Glutamatergic neuron (in vitro differentiated cells): ENCODE measurements around the gene NFKBIE. TPM values are rescaled to one million over a fixed set of nuclear protein-coding genes. Genes with fewer than 3 reads are reported as not detected.

Source experiments
- DNase-seq: peaks from one replicate; pipeline ENCODE4 v3.0.0; 2022
- H3K27ac Mint-ChIP-seq: one replicate; pipeline ENCODE4 v1.8.0; 2020; ENCODE audit warnings: mild to moderate bottlenecking, mixed read lengths, inconsistent platforms; ENCODE audit not compliant: unreplicated experiment
- H3K27me3 Mint-ChIP-seq: one replicate; pipeline ENCODE4 v1.8.0; 2020; ENCODE audit warnings: mild to moderate bottlenecking, moderate library complexity, mixed read lengths, inconsistent platforms; ENCODE audit not compliant: unreplicated experiment
- H3K36me3 Mint-ChIP-seq: one replicate; pipeline ENCODE4 v1.8.0; 2020; ENCODE audit warnings: mild to moderate bottlenecking, mixed read lengths, inconsistent platforms; ENCODE audit not compliant: unreplicated experiment
- H3K4me1 Mint-ChIP-seq: one replicate; pipeline ENCODE4 v1.8.0; 2020; ENCODE audit warnings: mild to moderate bottlenecking, low read depth, mixed read lengths, inconsistent platforms; ENCODE audit not compliant: unreplicated experiment
- H3K4me3 Mint-ChIP-seq: one replicate; pipeline ENCODE4 v1.8.0; 2020; ENCODE audit warnings: mild to moderate bottlenecking, mixed read lengths, inconsistent platforms; ENCODE audit not compliant: unreplicated experiment
- H3K9me3 Mint-ChIP-seq: one replicate; pipeline ENCODE4 v1.8.0; 2020; ENCODE audit warnings: mild to moderate bottlenecking, moderate library complexity, mixed read lengths, inconsistent platforms; ENCODE audit not compliant: unreplicated experiment
- total RNA-seq: library from RNA; stranded (reverse); fragmentation: NEBNext Ultra II Directional; extraction: Animal tissue kit (Norgen Biotek cat#: 25700); gene quantifications from one replicate; pipeline ENCODE4 v1.2.1, GENCODE V29; 2021; ENCODE audit not compliant: unreplicated experiment
- TF ChIP-seq, protein P1 (sequence below): fragments of 200-600 bp; sonication (generic); IDR thresholded peaks from one replicate; pipeline ENCODE4 v1.5.0; 2021; ENCODE audit not compliant: partially characterized antibody, unreplicated experiment

NFKBIE gene
- total RNA-seq, 1 donor from 2014 or later, result 15.3 TPM

DNA sequence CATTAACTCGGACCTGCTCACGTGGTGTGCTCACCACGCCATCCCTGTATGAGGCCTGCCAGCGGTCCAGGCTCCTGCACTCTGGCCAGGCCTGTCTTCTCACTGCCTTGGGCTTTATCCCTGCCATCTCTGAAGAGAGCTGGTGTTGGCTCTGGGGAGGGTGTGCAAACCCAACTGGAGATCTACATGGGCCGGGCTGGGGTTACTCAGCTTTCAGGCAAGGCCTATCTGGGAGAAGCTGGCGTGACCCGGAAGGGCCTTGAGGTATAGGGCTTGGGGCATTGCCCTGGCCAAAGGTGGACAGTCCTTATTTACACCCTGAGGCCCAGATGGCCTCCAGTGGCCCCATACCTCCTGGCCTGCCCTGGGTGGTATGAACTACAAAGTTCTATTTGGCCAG is 36.9 kb downstream of the NFKBIE start:
- H3K9me3 Mint-ChIP-seq, result peaks cover 2% of the 10 kb centered on the region
- H3K36me3 Mint-ChIP-seq, result no peaks in the 10 kb centered on the region
- DNase-seq, result no peak
- peaks cover 30% of the 10 kb centered on the region for H3K4me1 Mint-ChIP-seq
- no peak overlapping the region for H3K4me3 Mint-ChIP-seq
- peaks cover 3% of the 10 kb centered on the region for H3K27me3 Mint-ChIP-seq
- no peak overlapping the region for H3K27ac Mint-ChIP-seq
- TF ChIP-seq, protein P1, sequence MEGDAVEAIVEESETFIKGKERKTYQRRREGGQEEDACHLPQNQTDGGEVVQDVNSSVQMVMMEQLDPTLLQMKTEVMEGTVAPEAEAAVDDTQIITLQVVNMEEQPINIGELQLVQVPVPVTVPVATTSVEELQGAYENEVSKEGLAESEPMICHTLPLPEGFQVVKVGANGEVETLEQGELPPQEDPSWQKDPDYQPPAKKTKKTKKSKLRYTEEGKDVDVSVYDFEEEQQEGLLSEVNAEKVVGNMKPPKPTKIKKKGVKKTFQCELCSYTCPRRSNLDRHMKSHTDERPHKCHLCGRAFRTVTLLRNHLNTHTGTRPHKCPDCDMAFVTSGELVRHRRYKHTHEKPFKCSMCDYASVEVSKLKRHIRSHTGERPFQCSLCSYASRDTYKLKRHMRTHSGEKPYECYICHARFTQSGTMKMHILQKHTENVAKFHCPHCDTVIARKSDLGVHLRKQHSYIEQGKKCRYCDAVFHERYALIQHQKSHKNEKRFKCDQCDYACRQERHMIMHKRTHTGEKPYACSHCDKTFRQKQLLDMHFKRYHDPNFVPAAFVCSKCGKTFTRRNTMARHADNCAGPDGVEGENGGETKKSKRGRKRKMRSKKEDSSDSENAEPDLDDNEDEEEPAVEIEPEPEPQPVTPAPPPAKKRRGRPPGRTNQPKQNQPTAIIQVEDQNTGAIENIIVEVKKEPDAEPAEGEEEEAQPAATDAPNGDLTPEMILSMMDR, result no peak

DNA sequence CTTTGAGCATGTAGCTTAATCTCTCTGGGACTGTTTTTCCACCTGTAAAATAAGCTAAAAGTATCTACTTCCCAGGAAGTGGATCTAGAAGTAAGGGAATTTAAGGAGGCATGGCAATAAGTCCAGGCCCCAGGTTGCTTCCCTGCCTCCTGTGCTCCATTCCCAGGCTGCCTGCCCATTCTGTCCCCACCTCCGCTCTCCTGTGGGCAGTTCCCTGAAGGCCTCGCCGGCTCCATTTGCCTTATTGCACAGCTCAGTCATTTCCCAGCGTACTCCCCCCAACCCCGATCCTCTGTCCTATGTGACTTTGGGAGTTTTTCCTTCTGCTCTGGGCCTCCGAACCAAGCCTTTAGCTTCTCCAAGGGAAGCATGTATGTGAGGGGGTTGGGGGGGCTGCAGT is 37.3 kb downstream of the NFKBIE start:
- Mint-ChIP-seq H3K36me3 (no peaks in the 10 kb centered on the region), H3K4me3 (no peak overlapping the region), H3K9me3 (peaks cover 2% of the 10 kb centered on the region), H3K27ac (no peak overlapping the region), H3K27me3 (peaks cover 2% of the 10 kb centered on the region), H3K4me1 (peaks cover 30% of the 10 kb centered on the region)
- TF ChIP-seq, protein P1, result no peak
- no peak for DNase-seq

DNA sequence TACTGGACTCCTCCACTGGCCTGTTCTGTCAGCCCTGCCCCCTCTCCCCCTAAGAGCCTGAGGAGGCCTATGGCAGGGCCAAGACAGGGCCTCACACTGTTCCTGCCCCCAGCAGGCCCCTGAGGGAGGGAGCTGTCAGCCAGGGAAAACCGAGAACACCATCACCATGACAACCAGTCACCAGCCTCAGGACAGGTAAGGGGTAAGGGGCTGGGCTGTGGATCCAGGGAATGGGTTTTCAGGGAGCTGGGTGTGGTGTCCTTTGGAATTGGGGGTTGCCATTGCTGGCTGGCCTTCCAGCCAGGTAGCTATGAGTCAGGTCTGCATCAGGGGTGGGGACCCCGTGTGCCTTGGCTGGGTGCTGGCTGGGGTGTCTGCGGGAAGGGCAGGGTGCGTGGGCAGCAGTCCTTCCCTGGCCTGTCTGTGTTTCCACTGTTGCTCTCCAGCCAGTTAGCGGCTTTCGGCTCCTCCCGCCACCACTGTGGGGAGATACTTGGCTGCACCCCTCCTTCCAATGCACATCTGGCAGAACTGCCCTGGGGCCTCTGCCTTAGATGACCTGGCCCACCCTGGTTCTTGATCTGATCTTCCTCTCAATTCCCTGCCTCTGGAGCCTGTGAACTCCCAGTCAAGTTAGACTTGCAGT is 38.1 kb downstream of the NFKBIE start:
- Mint-ChIP-seq H3K9me3 (peaks cover 2% of the 10 kb centered on the region), H3K27me3 (peaks cover 7% of the 10 kb centered on the region), H3K4me3 (no peak overlapping the region), H3K4me1 (peaks cover 35% of the 10 kb centered on the region), H3K27ac (no peak overlapping the region), H3K36me3 (no peaks in the 10 kb centered on the region)
- no peak for DNase-seq
- TF ChIP-seq, protein P1, result no peak

DNA sequence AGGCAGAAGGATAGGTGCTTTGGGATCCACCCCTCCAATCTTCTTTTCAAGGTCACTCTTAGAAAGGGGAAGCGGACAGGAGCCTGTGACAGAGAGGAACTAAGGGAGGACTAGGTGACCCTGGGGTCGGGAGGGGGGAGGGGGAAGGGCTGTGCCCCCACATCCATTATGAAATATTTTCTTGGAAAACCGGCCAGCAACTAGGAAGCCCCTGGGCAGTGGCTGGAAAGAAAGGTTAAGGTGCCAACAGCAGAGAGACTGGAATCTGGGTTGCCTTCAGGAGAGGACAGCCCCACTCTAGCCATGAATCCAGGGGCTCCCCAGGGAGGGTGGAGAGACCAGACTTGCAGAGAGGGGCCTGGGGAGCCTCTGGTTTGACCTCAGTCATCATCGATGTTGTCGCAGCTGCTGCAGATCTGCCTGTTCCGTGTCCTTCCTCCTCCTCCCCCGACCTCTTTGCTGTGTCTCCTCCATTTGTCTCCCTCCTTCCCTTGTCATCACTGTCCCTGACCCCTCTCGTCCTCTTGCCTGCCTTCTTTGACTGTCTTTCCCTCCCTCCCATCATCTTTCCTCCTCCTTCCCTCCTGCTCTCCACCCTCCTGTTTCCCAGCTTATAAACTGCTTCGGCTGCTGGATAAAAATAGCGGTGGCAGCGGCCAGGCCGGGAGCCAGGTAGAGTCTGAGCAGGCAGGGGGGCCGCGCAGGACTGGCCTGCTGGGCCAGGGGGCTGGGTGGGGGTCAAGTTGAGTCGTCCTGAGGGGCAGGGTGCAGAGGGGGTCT is 38.8 kb downstream of the NFKBIE start:
- H3K27me3 Mint-ChIP-seq, result peaks cover 7% of the 10 kb centered on the region
- TF ChIP-seq, protein P1, result no peak
- peaks cover 2% of the 10 kb centered on the region for H3K9me3 Mint-ChIP-seq
- H3K36me3 Mint-ChIP-seq, result no peaks in the 10 kb centered on the region
- peak; percentile 49 for DNase-seq
- H3K27ac Mint-ChIP-seq, result peak overlapping the region; percentile 78
- peaks cover 35% of the 10 kb centered on the region for H3K4me1 Mint-ChIP-seq
- peak overlapping the region; percentile 69 for H3K4me3 Mint-ChIP-seq

DNA sequence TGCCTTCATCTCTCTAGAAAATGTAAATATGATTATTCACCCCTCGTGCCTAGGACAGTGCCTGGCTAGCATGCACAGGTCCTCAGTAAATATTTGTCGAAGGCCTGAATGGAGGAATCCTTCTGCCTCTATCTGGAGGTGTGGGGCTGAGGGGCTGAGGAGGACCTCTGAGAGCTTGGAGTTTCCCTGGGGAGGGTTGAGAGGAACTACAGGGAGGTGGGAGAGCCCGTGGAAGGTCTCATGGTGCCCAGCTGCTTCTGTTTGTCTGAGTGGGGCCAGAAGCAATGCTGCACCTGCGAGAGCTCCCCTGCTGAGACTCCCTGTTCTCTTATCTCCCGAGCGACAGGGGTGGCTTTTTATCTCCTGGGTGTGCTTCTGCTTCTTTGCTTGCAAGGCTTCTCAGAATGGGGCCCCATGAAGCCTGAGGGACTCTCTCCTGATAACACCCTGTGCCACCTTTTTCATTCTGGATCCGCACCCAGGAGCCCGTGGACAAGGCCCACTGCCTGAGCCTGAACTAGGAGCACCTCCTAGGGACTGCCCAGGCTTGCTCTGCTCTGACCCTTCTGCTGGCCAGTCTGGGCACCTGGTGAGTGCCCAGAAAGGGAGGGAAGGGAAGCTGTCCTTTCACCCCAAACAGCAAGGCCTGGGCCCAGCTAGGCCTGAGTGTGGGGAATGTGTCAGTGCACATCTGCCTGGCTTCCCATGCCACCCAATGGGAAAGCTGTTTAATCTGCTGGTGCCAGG is 39.6 kb downstream of the NFKBIE start:
- Mint-ChIP-seq H3K27ac (no peak overlapping the region), H3K4me3 (peak overlapping the region; percentile 69), H3K27me3 (peaks cover 5% of the 10 kb centered on the region), H3K36me3 (no peaks in the 10 kb centered on the region), H3K4me1 (peaks cover 35% of the 10 kb centered on the region), H3K9me3 (peaks cover 2% of the 10 kb centered on the region)
- DNase-seq, result no peak
- TF ChIP-seq, protein P1, result no peak
